Upper lobe of left lung (tissue), 6 donors: ENCODE measurements around the gene ZEB1. TPM values are rescaled to one million over a fixed set of nuclear protein-coding genes. Genes with fewer than 3 reads are reported as not detected.
"Not testable (repeated sequence)": the region's sequence is repeated elsewhere in the genome, so short reads cannot be mapped to it uniquely, and the experiment has no call there.

Source experiments
- ATAC-seq, 2 donors: fragments of 200-7000 bp; cut with Tn5 transposase; one replicate each; pipeline ENCODE4 v1.9.1; 2022; ENCODE audit warnings: mild to moderate bottlenecking in 2 of 2, moderate library complexity in 2 of 2; ENCODE audit not compliant: low FRiP score in 2 of 2
- DNase-seq, 2 donors: peaks; one replicate each; pipeline ENCODE4 v3.0.0-alpha.2; 2019 to 2020
- H3K27ac ChIP-seq, 4 donors: fragments of 200-600 bp; sonication (generic); one replicate each; pipeline ENCODE4 v1.5.1; 2016 to 2019
- H3K27me3 ChIP-seq, 4 donors: fragments of 200-600 bp; sonication (generic); one replicate each; pipeline ENCODE4 v1.5.1; 2017 to 2019
- H3K36me3 ChIP-seq, 4 donors: fragments of 200-600 bp; sonication (generic); one replicate each; pipeline ENCODE4 v1.5.1; 2016 to 2019
- H3K4me1 ChIP-seq, 4 donors: fragments of 200-600 bp; sonication (generic); one replicate each; pipeline ENCODE4 v1.5.1; 2018 to 2019
- H3K4me3 ChIP-seq, 4 donors: fragments of 200-600 bp; sonication (generic); one replicate each; pipeline ENCODE4 v1.5.1; 2017 to 2019; ENCODE audit warnings: mild to moderate bottlenecking in 2 of 4, moderate library complexity in 1 of 4
- H3K9me3 ChIP-seq, 4 donors: fragments of 200-600 bp; sonication (generic); one replicate each; pipeline ENCODE4 v1.5.1; 2018 to 2019
- CTCF ChIP-seq, 6 experiments: fragments of 450-650 bp in 4 of 6; fragments of 200-600 bp in 2 of 6; sonication (generic) in 2 of 6; IDR thresholded peaks; one replicate each; pipeline ENCODE4 v1.5.1; 2016 to 2019; ENCODE audit warnings: antibody characterized with exemption in 6 of 6
- EP300 ChIP-seq, 4 donors: sonication (generic); formaldehyde crosslinking; IDR thresholded peaks; one replicate each; pipeline ENCODE4 v1.5.1; 2017; ENCODE audit warnings: antibody characterized with exemption in 4 of 4, control low read depth in 2 of 4
- POLR2A ChIP-seq, 4 donors: fragments of 450-650 bp; IDR thresholded peaks; one replicate each; pipeline ENCODE4 v1.5.1; 2016 to 2017; ENCODE audit warnings: antibody characterized with exemption in 4 of 4, mild to moderate bottlenecking in 2 of 4
- POLR2AphosphoS5 ChIP-seq, 2 donors: sonication (generic); formaldehyde crosslinking; IDR thresholded peaks; one replicate each; pipeline ENCODE4 v1.5.1; 2017; ENCODE audit warnings: antibody characterized with exemption in 2 of 2
- WGBS, 2 donors: methylation state at CpG; one replicate each; pipeline ENCODE4 v1.1.5; 2017 to 2018; 5-methylcytosine and 5-hydroxymethylcytosine counted together
- total RNA-seq, 6 donors: library from RNA; depleted of rRNA in 4 of 6; stranded (reverse); fragments of >200 nt in 4 of 6; gene quantifications; one replicate each; pipeline versions ENCODE4 v1.1.0 to v1.2.1, GENCODE V29; 2016 to 2021
- donor health status: DM: no; HTN: no; CAD: no; lungs with moderate emphysema.
- donor health status: DM: no; HTN: yes; CAD: no; lungs with severe emphysema.

The ZEB1 gene
- total RNA-seq, 6 donors from 2014 or later: 17.8 to 46.1 (median 32.6) TPM

- Histone ChIP-seq H3K4me3 (no peak overlapping the region), H3K27me3 (no peaks in the 10 kb centered on the region), H3K36me3 (no peaks in the 10 kb centered on the region), H3K4me1 (peaks cover 0 to 12% (median 3%) of the 10 kb centered on the region in 4 donors), H3K27ac (no peak overlapping the region), H3K9me3 (no peaks in the 10 kb centered on the region)
- WGBS, 2 donors: 67 to 72% methylated on average over 3 of the region's 3 CpGs
- ATAC-seq: no peak
- DNase-seq: no peak
- TF ChIP-seq POLR2A (IDR thresholded peaks at IDR 0.05): no peak
Observed at GRCh38 chr10:31401287-31401686, 82.3 kb downstream of the ZEB1 start.

DNA sequence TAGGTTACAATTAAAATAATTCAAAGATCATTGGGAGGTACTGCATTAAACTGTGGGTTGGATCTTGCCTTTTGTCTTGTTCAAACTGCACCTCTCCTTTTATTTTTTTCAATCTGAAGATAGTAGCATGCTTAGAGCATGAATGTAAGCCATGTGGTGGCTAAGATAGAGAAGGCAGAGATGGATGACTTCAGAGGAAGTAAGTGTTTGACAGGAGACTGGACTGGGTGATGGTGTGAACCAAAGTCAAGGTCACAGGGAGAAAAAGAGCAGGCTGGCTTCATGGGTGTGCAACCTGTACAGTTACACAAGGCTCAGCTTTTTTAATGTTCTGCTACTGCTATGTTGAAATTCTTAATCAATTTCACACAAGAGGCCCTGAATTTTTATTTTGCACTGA is 85.6 kb downstream of the ZEB1 start:
- H3K9me3 ChIP-seq: no peaks in the 10 kb centered on the region
- ATAC-seq (no peak), DNase-seq (no peak)
- no peaks in the 10 kb centered on the region for H3K36me3 ChIP-seq
- no peaks in the 10 kb centered on the region for H3K27me3 ChIP-seq
- no peak overlapping the region for H3K4me3 ChIP-seq
- no peak overlapping the region for H3K27ac ChIP-seq
- H3K4me1 ChIP-seq: peaks cover 0 to 12% (median 3%) of the 10 kb centered on the region in 4 donors
- TF ChIP-seq POLR2A (IDR thresholded peaks at IDR 0.05): no peak
- TF ChIP-seq EP300 (IDR thresholded peaks at IDR 0.05): no peak
- TF ChIP-seq CTCF (IDR thresholded peaks at IDR 0.05): no peak
- TF ChIP-seq POLR2AphosphoS5 (IDR thresholded peaks at IDR 0.05): no peak

GRCh38 chr10:31405829-31406228 is 86.8 kb downstream of the ZEB1 start:
- not testable (repeated sequence) for H3K9me3 ChIP-seq, DNase-seq, H3K27ac ChIP-seq, H3K36me3 ChIP-seq, ATAC-seq, H3K27me3 ChIP-seq, H3K4me3 ChIP-seq
- WGBS, 2 donors: 90 to 95% methylated on average over 3 of the region's 3 CpGs
- H3K4me1 ChIP-seq: peaks cover 0 to 12% (median 3%) of the 10 kb centered on the region in 4 donors

DNA sequence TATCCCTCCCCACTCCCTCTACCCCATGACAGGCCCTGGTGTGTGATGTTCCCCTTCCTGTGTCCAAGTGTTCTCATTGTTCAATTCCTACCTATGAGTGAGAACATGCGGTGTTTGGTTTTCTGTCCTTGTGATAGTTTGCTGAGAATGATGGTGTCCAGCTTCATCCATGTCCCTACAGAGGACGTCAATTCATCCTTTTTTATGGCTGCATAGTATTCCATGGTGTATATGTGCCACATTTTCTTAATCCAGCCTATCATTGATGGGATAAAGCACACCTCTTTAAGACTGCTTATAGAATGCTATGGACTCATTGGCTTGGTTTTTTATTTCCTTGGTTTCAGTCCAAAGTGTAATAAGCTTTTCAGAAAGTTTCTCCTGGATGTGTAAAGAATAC is 93.4 kb downstream of the ZEB1 start:
- not testable (repeated sequence) for H3K4me1 ChIP-seq, H3K36me3 ChIP-seq, H3K27me3 ChIP-seq, H3K4me3 ChIP-seq, DNase-seq, H3K9me3 ChIP-seq, H3K27ac ChIP-seq, ATAC-seq
- 86 to 89% methylated on average over 2 of the region's 2 CpGs for WGBS, 2 donors

- WGBS, 2 donors: 33 to 43% methylated on average over 1 of the region's 1 CpG
- Histone ChIP-seq H3K4me1 (peaks cover 0 to 11% (median 3%) of the 10 kb centered on the region in 4 donors), H3K27ac (peak overlapping the region in 1 of 4 donors; percentile 30), H3K36me3 (no peaks in the 10 kb centered on the region), H3K4me3 (no peak overlapping the region), H3K27me3 (no peaks in the 10 kb centered on the region), H3K9me3 (no peaks in the 10 kb centered on the region)
- ATAC-seq (no peak), DNase-seq (no peak)
- TF ChIP-seq POLR2AphosphoS5 (IDR thresholded peaks at IDR 0.05): no peak
- TF ChIP-seq CTCF (IDR thresholded peaks at IDR 0.05): no peak
- no peak for TF ChIP-seq POLR2A (IDR thresholded peaks at IDR 0.05)
- no peak for TF ChIP-seq EP300 (IDR thresholded peaks at IDR 0.05)
Observed at GRCh38 chr10:31413325-31413724, 94.3 kb downstream of the ZEB1 start.

DNA sequence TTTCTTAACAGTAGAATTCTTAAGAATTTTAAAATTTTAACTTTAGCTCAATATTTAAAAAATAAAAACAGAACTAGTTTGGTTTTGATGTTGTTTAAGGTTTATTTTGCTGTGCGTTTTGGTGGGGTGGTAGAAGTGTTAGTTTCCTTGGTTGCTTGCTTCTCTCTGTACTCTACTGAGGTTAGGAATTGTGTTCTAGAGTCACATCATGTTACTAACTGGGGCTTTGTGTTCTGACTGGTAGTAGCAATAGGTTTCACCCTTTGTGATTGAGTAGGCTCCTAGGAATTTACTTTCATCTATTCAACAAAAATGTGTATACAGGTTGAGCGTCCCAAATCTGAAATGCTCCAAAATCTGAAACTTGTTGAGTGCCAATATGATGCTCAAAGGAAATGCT is 99.5 kb downstream of the ZEB1 start:
- DNase-seq (no peak), ATAC-seq (no peak)
- Histone ChIP-seq H3K9me3 (no peaks in the 10 kb centered on the region), H3K4me1 (peaks cover 0 to 7% (median 2%) of the 10 kb centered on the region in 4 donors), H3K4me3 (no peak overlapping the region), H3K27ac (no peak overlapping the region), H3K36me3 (no peaks in the 10 kb centered on the region), H3K27me3 (no peaks in the 10 kb centered on the region)
- 92 to 100% methylated on average over 2 of the region's 2 CpGs for WGBS, 2 donors
- TF ChIP-seq POLR2AphosphoS5 (IDR thresholded peaks at IDR 0.05) (no peak), POLR2A (IDR thresholded peaks at IDR 0.05) (no peak)

- Histone ChIP-seq H3K9me3 (no peaks in the 10 kb centered on the region), H3K27me3 (no peaks in the 10 kb centered on the region), H3K27ac (no peak overlapping the region), H3K36me3 (no peaks in the 10 kb centered on the region), H3K4me1 (peaks cover 0 to 8% (median 0%) of the 10 kb centered on the region in 4 donors), H3K4me3 (no peak overlapping the region)
- TF ChIP-seq POLR2A (IDR thresholded peaks at IDR 0.05) (no peak), POLR2AphosphoS5 (IDR thresholded peaks at IDR 0.05) (no peak), CTCF (IDR thresholded peaks at IDR 0.05) (no peak), EP300 (IDR thresholded peaks at IDR 0.05) (no peak)
- 68 to 75% methylated on average over 4 of the region's 4 CpGs for WGBS, 2 donors
- ATAC-seq (peak in 1 of 2 donors; percentile 51), DNase-seq (no peak)
Observed at GRCh38 chr10:31419394-31420063, 100.5 kb downstream of the ZEB1 start.
